Activated CD8-positive, alpha-beta memory T cell treated with anti-CD3 and anti-CD28 coated beads for 48 hours (primary cell): ENCODE data around the gene NFXL1.

Source experiments
- DNase-seq, 3 experiments: peaks; one replicate each; pipeline ENCODE4 v3.0.0-alpha.2; 2020; ENCODE audit warnings: low read depth in 2 of 3, low spot score in 2 of 3

Gene NFXL1

GRCh38 chr4:47836641-47837093 is 77.7 kb downstream of the NFXL1 start:
- DNase-seq = peak; percentile 17 to 32 (median 23)

- DNase-seq = no peak
Measured at GRCh38 chr4:47835494-47835893, 78.9 kb downstream of the NFXL1 start.

- DNase-seq = no peak
Measured at GRCh38 chr4:47831026-47831679, 83.2 kb downstream of the NFXL1 start.

- no peak for DNase-seq
Measured at GRCh38 chr4:47830265-47831025, 83.9 kb downstream of the NFXL1 start.

GRCh38 chr4:47829438-47829837 is 84.9 kb downstream of the NFXL1 start:
- DNase-seq = no peak

- DNase-seq = no peak
Measured at GRCh38 chr4:47827343-47828047, 86.9 kb downstream of the NFXL1 start.

GRCh38 chr4:47824840-47825239 is 89.5 kb downstream of the NFXL1 start:
- no peak for DNase-seq

- DNase-seq = no peak
Measured at GRCh38 chr4:47819178-47819577, 95.2 kb downstream of the NFXL1 start.

GRCh38 chr4:47817275-47817674 is 97.1 kb downstream of the NFXL1 start:
- DNase-seq = no peak

GRCh38 chr4:47816748-47817147 is 97.6 kb downstream of the NFXL1 start:
- DNase-seq = no peak

- DNase-seq = no peak
Measured at GRCh38 chr4:47814618-47815295, 99.6 kb downstream of the NFXL1 start.

- DNase-seq = no peak
Measured at GRCh38 chr4:47809654-47810203, 104.7 kb downstream of the NFXL1 start.

GRCh38 chr4:47804598-47804997 is 109.8 kb downstream of the NFXL1 start:
- no peak for DNase-seq

GRCh38 chr4:47801481-47802002 is 112.8 kb downstream of the NFXL1 start:
- no peak for DNase-seq

GRCh38 chr4:47798165-47798564 is 116.2 kb downstream of the NFXL1 start:
- no peak for DNase-seq
